H1 (cell line): ENCODE data around the gene DPYSL3.

Experiments
- ASH2L ChIP-seq: fragments of 200-600, 300-600 bp; sonication (generic); IDR thresholded peaks from one replicate; pipeline ENCODE4 v1.7.1; 2017; ENCODE audit warnings: low read length
- CBX5 ChIP-seq: fragments of 300-800, 300-1000 bp; sonication (generic); IDR thresholded peaks from 2 replicates; pipeline ENCODE4 v1.7.1; 2016; ENCODE audit warnings: antibody characterized with exemption, low read length, low read depth
- CHD1 ChIP-seq: IDR thresholded peaks from 2 replicates; pipeline ENCODE4 v1.6.1; 2012; ENCODE audit warnings: low read depth, low read length, improper control_type of control experiment
- CHD2 ChIP-seq: IDR thresholded peaks from 2 replicates; pipeline ENCODE4 v1.6.1; 2012; ENCODE audit warnings: low read length, improper control_type of control experiment
- GTF2F1 ChIP-seq: IDR thresholded peaks from 2 replicates; pipeline ENCODE4 v1.6.1; 2012; ENCODE audit warnings: low read depth, low read length, improper control_type of control experiment, borderline replicate concordance
- HDAC2 ChIP-seq, 2 experiments: fragments of 300-600 bp in 1 of 2; sonication (generic) in 1 of 2; IDR thresholded peaks; 2 replicates each; pipeline ENCODE4 v1.6.1; 2011 to 2012; ENCODE audit warnings: low read depth in 2 of 2, low read length in 2 of 2, mild to moderate bottlenecking in 2 of 2, moderate library complexity in 2 of 2, borderline replicate concordance in 1 of 2, inconsistent platforms in 1 of 2
- POLR2A ChIP-seq, 2 experiments: IDR thresholded peaks; 1 replicate in 1 of 2; 2 replicates in 1 of 2; pipeline ENCODE4 v1.6.1; 2011; ENCODE audit warnings: low read depth in 2 of 2, low read length in 2 of 2, mild to moderate bottlenecking in 2 of 2; ENCODE audit errors: control extremely low read depth in 1 of 2
- SAP30 ChIP-seq: fragments of 300-600 bp; sonication (generic); IDR thresholded peaks from 2 replicates; pipeline ENCODE4 v1.7.1; 2012; ENCODE audit warnings: low read length, moderate library complexity, mild to moderate bottlenecking, inconsistent platforms; ENCODE audit not compliant: insufficient read depth, insufficient replicate concordance
- SP1 ChIP-seq: IDR thresholded peaks from 2 replicates; pipeline ENCODE4 v1.6.1; 2011; ENCODE audit warnings: low read depth, low read length
- SUZ12 ChIP-seq: fragments of 200-600 bp; sonication (generic); IDR thresholded peaks from 2 replicates; pipeline ENCODE4 v1.6.1; 2012; ENCODE audit warnings: mild to moderate bottlenecking, inconsistent platforms, low read length, moderate library complexity, mixed read lengths
- TAF1 ChIP-seq: IDR thresholded peaks from 2 replicates; pipeline ENCODE4 v1.6.1; 2011; ENCODE audit warnings: mild to moderate bottlenecking, low read depth, low read length
- TEAD4 ChIP-seq: IDR thresholded peaks from 2 replicates; pipeline ENCODE4 v1.6.1; 2012; ENCODE audit warnings: low read depth, low read length, inconsistent platforms, mixed read lengths
- ZNF274 ChIP-seq: IDR thresholded peaks from 2 replicates; pipeline ENCODE4 v1.7.0; 2012; ENCODE audit warnings: low read length, borderline replicate concordance; ENCODE audit errors: extremely low read depth
- TF ChIP-seq, protein P1 (sequence below), 3 experiments: IDR thresholded peaks; 1 replicate in 2 of 3; 2 replicates in 1 of 3; pipeline versions ENCODE4 v1.5.1 to v1.6.1; 2011; ENCODE audit warnings: low read length in 3 of 3, mild to moderate bottlenecking in 3 of 3, inconsistent platforms in 2 of 3, low read depth in 1 of 3, moderate library complexity in 1 of 3; ENCODE audit not compliant: insufficient read depth in 1 of 3; ENCODE audit errors: control extremely low read depth in 1 of 3

GRCh38 chr5:147375151-147375550 lies 134.7 kb downstream of the DPYSL3 start:
- TF ChIP-seq TAF1, result no peak
- TF ChIP-seq POLR2A (IDR thresholded peaks at IDR 0.05; ENCODE audit: control extremely low read depth in 1 of 2, low read depth in 2 of 2, low read length in 2 of 2), result no peak
- TF ChIP-seq, protein P1, sequence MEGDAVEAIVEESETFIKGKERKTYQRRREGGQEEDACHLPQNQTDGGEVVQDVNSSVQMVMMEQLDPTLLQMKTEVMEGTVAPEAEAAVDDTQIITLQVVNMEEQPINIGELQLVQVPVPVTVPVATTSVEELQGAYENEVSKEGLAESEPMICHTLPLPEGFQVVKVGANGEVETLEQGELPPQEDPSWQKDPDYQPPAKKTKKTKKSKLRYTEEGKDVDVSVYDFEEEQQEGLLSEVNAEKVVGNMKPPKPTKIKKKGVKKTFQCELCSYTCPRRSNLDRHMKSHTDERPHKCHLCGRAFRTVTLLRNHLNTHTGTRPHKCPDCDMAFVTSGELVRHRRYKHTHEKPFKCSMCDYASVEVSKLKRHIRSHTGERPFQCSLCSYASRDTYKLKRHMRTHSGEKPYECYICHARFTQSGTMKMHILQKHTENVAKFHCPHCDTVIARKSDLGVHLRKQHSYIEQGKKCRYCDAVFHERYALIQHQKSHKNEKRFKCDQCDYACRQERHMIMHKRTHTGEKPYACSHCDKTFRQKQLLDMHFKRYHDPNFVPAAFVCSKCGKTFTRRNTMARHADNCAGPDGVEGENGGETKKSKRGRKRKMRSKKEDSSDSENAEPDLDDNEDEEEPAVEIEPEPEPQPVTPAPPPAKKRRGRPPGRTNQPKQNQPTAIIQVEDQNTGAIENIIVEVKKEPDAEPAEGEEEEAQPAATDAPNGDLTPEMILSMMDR (IDR thresholded peaks at IDR 0.05; ENCODE audit: control extremely low read depth in 1 of 3, insufficient read depth in 1 of 3, low read depth in 1 of 3, low read length in 3 of 3), result no peak
- no peak for TF ChIP-seq CHD2
- TF ChIP-seq CBX5, result no peak
- TF ChIP-seq HDAC2 (IDR thresholded peaks at IDR 0.05; ENCODE audit: borderline replicate concordance in 1 of 2, low read depth in 2 of 2, low read length in 2 of 2), result no peak
- TF ChIP-seq SP1, result no peak
- no peak for TF ChIP-seq ASH2L
- TF ChIP-seq CHD1, result no peak
- TF ChIP-seq SAP30, result no peak
- TF ChIP-seq TEAD4, result no peak
- TF ChIP-seq SUZ12, result no peak
- TF ChIP-seq GTF2F1, result no peak
- TF ChIP-seq ZNF274, result no peak
